Measurements from ENCODE around the gene RANBP2.
"Not testable (repeated sequence)": the region's sequence is repeated elsewhere in the genome, so short reads cannot be mapped to it uniquely, and the experiment has no call there.

RANBP2 gene

GRCh38 chr2:108719149-108720044 is at the start of gene RANBP2:
TSS of gene RANBP2 (plus strand) at chr2:108719482. CDS start at chr2:108719607, 125 bp downstream.
- DNase-seq: peak; percentile 96

- not testable (repeated sequence) for DNase-seq
These were observed 49.0 kb upstream of the RANBP2 start for GRCh38 chr2:108670282-108670681.

GRCh38 chr2:108672200-108672805 is 47.0 kb upstream of the RANBP2 start:
- DNase-seq: not testable (repeated sequence)

- not testable (repeated sequence) for DNase-seq
These were observed 42.8 kb upstream of the RANBP2 start for GRCh38 chr2:108676522-108676921.

- not testable (repeated sequence) for DNase-seq
These were observed 42.0 kb upstream of the RANBP2 start for GRCh38 chr2:108677239-108677744.

- not testable (repeated sequence) for DNase-seq
These were observed 41.1 kb upstream of the RANBP2 start for GRCh38 chr2:108678198-108678651.

- not testable (repeated sequence) for DNase-seq
These were observed 38.5 kb upstream of the RANBP2 start for GRCh38 chr2:108680805-108681204.

GRCh38 chr2:108688818-108689756 is 30.2 kb upstream of the RANBP2 start:
- DNase-seq: not testable (repeated sequence)

- DNase-seq: not testable (repeated sequence)
These were observed 29.3 kb upstream of the RANBP2 start for GRCh38 chr2:108690001-108690400.

GRCh38 chr2:108691447-108691846 is 27.8 kb upstream of the RANBP2 start:
- no peak for DNase-seq

- no peak for DNase-seq
These were observed 18.1 kb upstream of the RANBP2 start for GRCh38 chr2:108701208-108701607.

GRCh38 chr2:108701806-108702205 is 17.5 kb upstream of the RANBP2 start:
- no peak for DNase-seq

- no peak for DNase-seq
These were observed 14.4 kb upstream of the RANBP2 start for GRCh38 chr2:108704871-108705270.

GRCh38 chr2:108707300-108707699 is 12.0 kb upstream of the RANBP2 start:
- no peak for DNase-seq

- DNase-seq: not testable (repeated sequence)
These were observed 2.3 kb upstream of the RANBP2 start for GRCh38 chr2:108716971-108717370.

GRCh38 chr2:108726048-108726447 is 6.8 kb downstream of the RANBP2 start:
- not testable (repeated sequence) for DNase-seq

GRCh38 chr2:108734656-108735055 is 15.4 kb downstream of the RANBP2 start:
- not testable (repeated sequence) for DNase-seq

GRCh38 chr2:108757973-108758372 is 38.7 kb downstream of the RANBP2 start:
- DNase-seq: not testable (repeated sequence)

- DNase-seq: not testable (repeated sequence)
These were observed 43.3 kb downstream of the RANBP2 start for GRCh38 chr2:108762618-108763017.

- DNase-seq: not testable (repeated sequence)
These were observed 47.4 kb downstream of the RANBP2 start for GRCh38 chr2:108766671-108767070.

- not testable (repeated sequence) for DNase-seq
These were observed 48.6 kb downstream of the RANBP2 start for GRCh38 chr2:108767859-108768258.

- no peak for DNase-seq
These were observed 57.2 kb downstream of the RANBP2 start for GRCh38 chr2:108776475-108776874.

Data from activated CD4-positive, alpha-beta T cell treated with anti-CD3 and anti-CD28 coated beads for 48 hours (primary cell).